HepG2 (cell line): ENCODE data around the gene METTL25. TPM values are rescaled to one million over a fixed set of nuclear protein-coding genes. Genes with fewer than 3 reads are reported as not detected.

Experiments used
- ATM ChIP-seq: fragments of 450-650 bp; IDR thresholded peaks from 2 replicates; pipeline ENCODE4 v1.7.1; 2017; ENCODE audit warnings: mild to moderate bottlenecking, borderline replicate concordance
- CC2D1A ChIP-seq: sonication (generic); formaldehyde crosslinking; IDR thresholded peaks from 2 replicates; pipeline ENCODE4 v1.8.1; 2023; ENCODE audit warnings: mild to moderate bottlenecking, missing genetic modification reagents
- ELF1 ChIP-seq: sonication (generic); formaldehyde crosslinking; IDR thresholded peaks from 2 replicates; pipeline ENCODE4 v1.4.0; 2020; ENCODE audit warnings: missing genetic modification reagents
- MEIS2 ChIP-seq: sonication (generic); formaldehyde crosslinking; IDR thresholded peaks from 2 replicates; pipeline ENCODE4 v1.9.0; 2021; ENCODE audit warnings: mild to moderate bottlenecking, missing genetic modification reagents
- NFYB ChIP-seq: sonication (generic); formaldehyde crosslinking; IDR thresholded peaks from 2 replicates; pipeline ENCODE4 v1.4.0; 2020; ENCODE audit warnings: missing genetic modification reagents
- RARA ChIP-seq: IDR thresholded peaks from 2 replicates; pipeline ENCODE4 v1.6.1; 2016; ENCODE audit warnings: missing genetic modification reagents, missing compliant biosample characterization
- RFXAP ChIP-seq: sonication (generic); formaldehyde crosslinking; IDR thresholded peaks from 2 replicates; pipeline ENCODE4 v1.4.0; 2020; ENCODE audit warnings: missing genetic modification reagents, borderline replicate concordance
- RORA ChIP-seq: sonication (generic); formaldehyde crosslinking; IDR thresholded peaks from 2 replicates; pipeline ENCODE4 v1.5.0; 2020; ENCODE audit warnings: mild to moderate bottlenecking, missing genetic modification reagents, moderate library complexity
- TCF7 ChIP-seq: sonication (generic); IDR thresholded peaks from 2 replicates; pipeline ENCODE4 v1.6.1; 2016; ENCODE audit warnings: antibody characterized with exemption, low read depth
- ZHX1 ChIP-seq: sonication (generic); formaldehyde crosslinking; IDR thresholded peaks from 2 replicates; pipeline ENCODE4 v1.8.1; 2022; ENCODE audit warnings: low read depth, mild to moderate bottlenecking, missing genetic modification reagents
- ZNF235 ChIP-seq: sonication (generic); formaldehyde crosslinking; IDR thresholded peaks from 2 replicates; pipeline ENCODE4 v1.8.1; 2023; ENCODE audit warnings: mild to moderate bottlenecking, missing genetic modification reagents, borderline replicate concordance
- ZNF468 ChIP-seq: sonication (generic); formaldehyde crosslinking; IDR thresholded peaks from 2 replicates; pipeline ENCODE4 v1.8.0; 2022; ENCODE audit warnings: mild to moderate bottlenecking, moderate library complexity, missing genetic modification reagents
- ZNF547 ChIP-seq: sonication (generic); formaldehyde crosslinking; IDR thresholded peaks from 2 replicates; pipeline ENCODE4 v1.5.1; 2020; ENCODE audit warnings: mild to moderate bottlenecking, missing genetic modification reagents
- ZNF777 ChIP-seq: sonication (generic); formaldehyde crosslinking; IDR thresholded peaks from 2 replicates; pipeline ENCODE4 v1.4.0; 2020; ENCODE audit warnings: missing genetic modification reagents
- ZNF839 ChIP-seq: sonication (generic); formaldehyde crosslinking; IDR thresholded peaks from 2 replicates; pipeline ENCODE4 v1.4.0; 2020; ENCODE audit warnings: missing genetic modification reagents, mild to moderate bottlenecking, borderline replicate concordance
- polyA plus RNA-seq, 8 experiments: library from polyadenylated mRNA; depleted of rRNA in 3 of 8; stranded (reverse) in 7 of 8; unstranded in 1 of 8; fragments of >200 nt; fragmentation: Illumina TruSeq in 4 of 8; extraction: Trizol in 4 of 8; gene quantifications; 2 replicates each; pipeline versions ENCODE4 v1.2.1 to v1.2.3, GENCODE V29; 2011 to 2016; ENCODE audit warnings: low read depth in 4 of 8, missing spikeins in 1 of 8, mixed read lengths in 1 of 8; ENCODE audit not compliant: insufficient read depth in 1 of 8
- total RNA-seq, 5 experiments: library from RNA; depleted of rRNA; stranded (reverse); fragments of >200 nt; fragmentation: Illumina TruSeq; extraction: Trizol; gene quantifications; 2 replicates each; pipeline ENCODE4 v1.2.3, GENCODE V29; 2016; ENCODE audit warnings: low read depth in 1 of 5
- TF ChIP-seq, protein P1 (sequence below): sonication (generic); formaldehyde crosslinking; IDR thresholded peaks from 2 replicates; pipeline ENCODE4 v1.8.0; 2022; ENCODE audit warnings: mild to moderate bottlenecking, missing genetic modification reagents; ENCODE audit not compliant: insufficient replicate concordance
- TF ChIP-seq, protein P2 (sequence below): sonication (generic); formaldehyde crosslinking; IDR thresholded peaks from 2 replicates; pipeline ENCODE4 v1.4.0; 2020; ENCODE audit warnings: missing genetic modification reagents, borderline replicate concordance
- TF ChIP-seq, protein P3 (sequence below): sonication (generic); formaldehyde crosslinking; IDR thresholded peaks from 2 replicates; pipeline ENCODE4 v1.4.0; 2020; ENCODE audit warnings: mild to moderate bottlenecking, missing genetic modification reagents

Gene METTL25
- total and polyA plus RNA-seq, 2 of the 13 experiments (the other 11 are each of a cell fraction or from before 2014, with no cell fraction given) = 2.2 to 7.8 TPM

GRCh38 chr12:82358200-82359114 is at the start of gene METTL25, which contains the start of gene CCDC59 (continued):
- TF ChIP-seq ZNF777 (CRISPR knock-in tag) = peak; percentile 59; the same call in 1 of the 2 replicates
- TF ChIP-seq, protein P1, sequence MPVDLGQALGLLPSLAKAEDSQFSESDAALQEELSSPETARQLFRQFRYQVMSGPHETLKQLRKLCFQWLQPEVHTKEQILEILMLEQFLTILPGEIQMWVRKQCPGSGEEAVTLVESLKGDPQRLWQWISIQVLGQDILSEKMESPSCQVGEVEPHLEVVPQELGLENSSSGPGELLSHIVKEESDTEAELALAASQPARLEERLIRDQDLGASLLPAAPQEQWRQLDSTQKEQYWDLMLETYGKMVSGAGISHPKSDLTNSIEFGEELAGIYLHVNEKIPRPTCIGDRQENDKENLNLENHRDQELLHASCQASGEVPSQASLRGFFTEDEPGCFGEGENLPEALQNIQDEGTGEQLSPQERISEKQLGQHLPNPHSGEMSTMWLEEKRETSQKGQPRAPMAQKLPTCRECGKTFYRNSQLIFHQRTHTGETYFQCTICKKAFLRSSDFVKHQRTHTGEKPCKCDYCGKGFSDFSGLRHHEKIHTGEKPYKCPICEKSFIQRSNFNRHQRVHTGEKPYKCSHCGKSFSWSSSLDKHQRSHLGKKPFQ (CRISPR knock-in tag) = no peak
- TF ChIP-seq ATM = no peak
- TF ChIP-seq ZHX1 (CRISPR knock-in tag) = peak; percentile 96
- TF ChIP-seq, protein P2, sequence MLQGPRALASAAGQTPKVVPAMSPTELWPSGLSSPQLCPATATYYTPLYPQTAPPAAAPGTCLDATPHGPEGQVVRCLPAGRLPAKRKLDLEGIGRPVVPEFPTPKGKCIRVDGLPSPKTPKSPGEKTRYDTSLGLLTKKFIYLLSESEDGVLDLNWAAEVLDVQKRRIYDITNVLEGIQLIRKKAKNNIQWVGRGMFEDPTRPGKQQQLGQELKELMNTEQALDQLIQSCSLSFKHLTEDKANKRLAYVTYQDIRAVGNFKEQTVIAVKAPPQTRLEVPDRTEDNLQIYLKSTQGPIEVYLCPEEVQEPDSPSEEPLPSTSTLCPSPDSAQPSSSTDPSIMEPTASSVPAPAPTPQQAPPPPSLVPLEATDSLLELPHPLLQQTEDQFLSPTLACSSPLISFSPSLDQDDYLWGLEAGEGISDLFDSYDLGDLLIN (CRISPR knock-in tag) = peak; percentile 97; the same call in 1 of the 2 replicates
- peak; percentile 84; the same call in 1 of the 2 replicates for TF ChIP-seq ZNF547 (CRISPR knock-in tag)
- no peak for TF ChIP-seq ZNF235 (CRISPR knock-in tag)
- no peak for TF ChIP-seq CC2D1A (CRISPR knock-in tag)
- TF ChIP-seq RFXAP (CRISPR knock-in tag) = peak; percentile 96
- peak; percentile 33 for TF ChIP-seq NFYB (CRISPR knock-in tag)
- no peak for TF ChIP-seq RARA (CRISPR knock-in tag)
- TF ChIP-seq ZNF839 (CRISPR knock-in tag) = peak; percentile 49; the same call in 1 of the 2 replicates
- TF ChIP-seq ELF1 (CRISPR knock-in tag) = peak; percentile 81
- peak; percentile 89; the same call in 1 of the 2 replicates for TF ChIP-seq ZNF468 (CRISPR knock-in tag)
- no peak for TF ChIP-seq RORA
- no peak for TF ChIP-seq TCF7
- TF ChIP-seq, protein P3, sequence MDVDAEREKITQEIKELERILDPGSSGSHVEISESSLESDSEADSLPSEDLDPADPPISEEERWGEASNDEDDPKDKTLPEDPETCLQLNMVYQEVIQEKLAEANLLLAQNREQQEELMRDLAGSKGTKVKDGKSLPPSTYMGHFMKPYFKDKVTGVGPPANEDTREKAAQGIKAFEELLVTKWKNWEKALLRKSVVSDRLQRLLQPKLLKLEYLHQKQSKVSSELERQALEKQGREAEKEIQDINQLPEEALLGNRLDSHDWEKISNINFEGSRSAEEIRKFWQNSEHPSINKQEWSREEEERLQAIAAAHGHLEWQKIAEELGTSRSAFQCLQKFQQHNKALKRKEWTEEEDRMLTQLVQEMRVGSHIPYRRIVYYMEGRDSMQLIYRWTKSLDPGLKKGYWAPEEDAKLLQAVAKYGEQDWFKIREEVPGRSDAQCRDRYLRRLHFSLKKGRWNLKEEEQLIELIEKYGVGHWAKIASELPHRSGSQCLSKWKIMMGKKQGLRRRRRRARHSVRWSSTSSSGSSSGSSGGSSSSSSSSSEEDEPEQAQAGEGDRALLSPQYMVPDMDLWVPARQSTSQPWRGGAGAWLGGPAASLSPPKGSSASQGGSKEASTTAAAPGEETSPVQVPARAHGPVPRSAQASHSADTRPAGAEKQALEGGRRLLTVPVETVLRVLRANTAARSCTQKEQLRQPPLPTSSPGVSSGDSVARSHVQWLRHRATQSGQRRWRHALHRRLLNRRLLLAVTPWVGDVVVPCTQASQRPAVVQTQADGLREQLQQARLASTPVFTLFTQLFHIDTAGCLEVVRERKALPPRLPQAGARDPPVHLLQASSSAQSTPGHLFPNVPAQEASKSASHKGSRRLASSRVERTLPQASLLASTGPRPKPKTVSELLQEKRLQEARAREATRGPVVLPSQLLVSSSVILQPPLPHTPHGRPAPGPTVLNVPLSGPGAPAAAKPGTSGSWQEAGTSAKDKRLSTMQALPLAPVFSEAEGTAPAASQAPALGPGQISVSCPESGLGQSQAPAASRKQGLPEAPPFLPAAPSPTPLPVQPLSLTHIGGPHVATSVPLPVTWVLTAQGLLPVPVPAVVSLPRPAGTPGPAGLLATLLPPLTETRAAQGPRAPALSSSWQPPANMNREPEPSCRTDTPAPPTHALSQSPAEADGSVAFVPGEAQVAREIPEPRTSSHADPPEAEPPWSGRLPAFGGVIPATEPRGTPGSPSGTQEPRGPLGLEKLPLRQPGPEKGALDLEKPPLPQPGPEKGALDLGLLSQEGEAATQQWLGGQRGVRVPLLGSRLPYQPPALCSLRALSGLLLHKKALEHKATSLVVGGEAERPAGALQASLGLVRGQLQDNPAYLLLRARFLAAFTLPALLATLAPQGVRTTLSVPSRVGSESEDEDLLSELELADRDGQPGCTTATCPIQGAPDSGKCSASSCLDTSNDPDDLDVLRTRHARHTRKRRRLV (CRISPR knock-in tag) = peak; percentile 74; the same call in 1 of the 2 replicates
- peak; percentile 96 for TF ChIP-seq MEIS2 (CRISPR knock-in tag)
